Measurements from ENCODE around the gene CYB561. TPM values are rescaled to one million over a fixed set of nuclear protein-coding genes. Genes with fewer than 3 reads are reported as not detected.

The CYB561 gene
- total and polyA plus RNA-seq, 10 of the 15 experiments (the other 5 are each of a cell fraction or from before 2014, with no cell fraction given), result 0.52 to 6.9 (median 2.5) TPM

DNA sequence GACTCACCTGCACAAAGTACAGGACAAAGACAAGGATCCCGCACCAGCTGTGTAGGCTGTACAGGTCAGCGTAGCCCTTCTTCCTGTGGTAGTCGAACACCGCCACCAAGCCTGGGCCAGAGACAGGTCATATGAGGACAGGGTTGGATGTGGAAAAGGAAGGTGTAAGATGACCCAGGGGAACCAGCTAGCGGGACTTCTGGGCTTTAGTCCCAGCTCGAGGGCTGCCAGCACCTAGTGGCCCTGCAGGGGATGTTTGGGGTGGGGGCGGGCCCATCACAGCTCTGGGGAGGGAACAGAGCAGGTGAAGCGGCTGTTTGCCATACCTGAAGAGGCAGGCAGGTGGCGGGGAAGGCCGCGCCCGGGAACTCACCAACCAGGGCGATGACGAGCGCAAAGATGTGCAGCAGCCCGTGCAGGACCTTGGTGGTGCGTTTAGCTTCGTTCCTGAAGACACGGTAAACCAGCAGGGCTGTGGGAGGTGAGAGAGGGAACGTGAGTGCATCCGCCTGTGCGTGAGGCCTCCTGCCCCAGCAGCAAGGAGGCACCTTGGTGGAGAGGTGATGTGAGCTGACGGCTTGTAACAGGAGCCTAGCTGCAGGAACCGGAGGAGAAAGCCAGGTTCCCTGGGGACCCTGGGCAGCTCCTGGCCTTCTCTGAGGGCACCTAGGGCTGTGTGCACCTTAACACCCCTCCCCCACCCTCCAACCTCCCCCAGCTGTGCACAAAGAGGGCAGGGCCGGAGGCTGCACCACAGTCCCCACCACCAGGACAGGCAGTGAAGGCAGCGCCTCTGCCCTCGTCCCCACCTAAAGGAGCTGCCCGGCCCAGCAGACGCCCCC is 10.2 kb downstream of the CYB561 start:
- ChIA-PET CTCF (interaction anchor here (0.6 to 3.2 kb wide), 8 partner anchors 8 to 274 kb away, joined by 3 to 23 read pairs (median 6); no protein-coding TSS in a partner anchor), POLR2A (no interaction called here), SMC1A (ENCODE audit: uncharacterized antibody, unreplicated experiment) (interaction anchor here (0.7 to 3.2 kb wide), 4 partner anchors 26 to 184 kb away, joined by 3 to 10 read pairs (median 3); no protein-coding TSS in a partner anchor), RAD21 (ENCODE audit: unreplicated experiment) (interaction anchor here (1.3 kb wide), 3 partner anchors 43 to 262 kb away, joined by 3 to 4 read pairs (median 3); no protein-coding TSS in a partner anchor)
- DNase-seq (ENCODE audit: low read depth, low spot score) (no peak), FAIRE-seq (no peak), ATAC-seq (peak; percentile 71)
- TF ChIP-seq, protein P1, sequence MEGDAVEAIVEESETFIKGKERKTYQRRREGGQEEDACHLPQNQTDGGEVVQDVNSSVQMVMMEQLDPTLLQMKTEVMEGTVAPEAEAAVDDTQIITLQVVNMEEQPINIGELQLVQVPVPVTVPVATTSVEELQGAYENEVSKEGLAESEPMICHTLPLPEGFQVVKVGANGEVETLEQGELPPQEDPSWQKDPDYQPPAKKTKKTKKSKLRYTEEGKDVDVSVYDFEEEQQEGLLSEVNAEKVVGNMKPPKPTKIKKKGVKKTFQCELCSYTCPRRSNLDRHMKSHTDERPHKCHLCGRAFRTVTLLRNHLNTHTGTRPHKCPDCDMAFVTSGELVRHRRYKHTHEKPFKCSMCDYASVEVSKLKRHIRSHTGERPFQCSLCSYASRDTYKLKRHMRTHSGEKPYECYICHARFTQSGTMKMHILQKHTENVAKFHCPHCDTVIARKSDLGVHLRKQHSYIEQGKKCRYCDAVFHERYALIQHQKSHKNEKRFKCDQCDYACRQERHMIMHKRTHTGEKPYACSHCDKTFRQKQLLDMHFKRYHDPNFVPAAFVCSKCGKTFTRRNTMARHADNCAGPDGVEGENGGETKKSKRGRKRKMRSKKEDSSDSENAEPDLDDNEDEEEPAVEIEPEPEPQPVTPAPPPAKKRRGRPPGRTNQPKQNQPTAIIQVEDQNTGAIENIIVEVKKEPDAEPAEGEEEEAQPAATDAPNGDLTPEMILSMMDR (IDR thresholded peaks at IDR 0.05 in 2 of 3, conservative IDR thresholded peaks at IDR 0.05 in 1 of 3; ENCODE audit: control insufficient read depth in 2 of 3, extremely low read depth in 1 of 3, insufficient read depth in 1 of 3, low read depth in 3 of 3, low read length in 3 of 3), result peak in 2 of 3 experiments; percentile 24 to 31; a peak in 3 of 6 replicates
- TF ChIP-seq SMC3 (IDR thresholded peaks at IDR 0.05; ENCODE audit: borderline replicate concordance, low read length), result peak; percentile 23; the same call in 1 of the 2 replicates
- TF ChIP-seq, protein P2, sequence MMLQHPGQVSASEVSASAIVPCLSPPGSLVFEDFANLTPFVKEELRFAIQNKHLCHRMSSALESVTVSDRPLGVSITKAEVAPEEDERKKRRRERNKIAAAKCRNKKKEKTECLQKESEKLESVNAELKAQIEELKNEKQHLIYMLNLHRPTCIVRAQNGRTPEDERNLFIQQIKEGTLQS (IDR thresholded peaks at IDR 0.05; ENCODE audit: borderline replicate concordance, extremely low read depth, low read depth, low read length), result no peak
- Histone ChIP-seq H3K4me2 (ENCODE audit: control insufficient read depth, insufficient read depth) (no peak overlapping the region), H2AFZ (ENCODE audit: control insufficient read depth, low read depth, low read length) (no peak overlapping the region), H4K20me1 (ENCODE audit: control insufficient read depth, insufficient read depth) (no peaks in the 10 kb centered on the region), H3K79me2 (ENCODE audit: control insufficient read depth, insufficient read depth, low read length) (no peaks in the 10 kb centered on the region), H3K9me3 (replicated peaks; ENCODE audit: control insufficient read depth, insufficient read depth, low read length) (no peaks in the 10 kb centered on the region), H3K4me1 (ENCODE audit: control insufficient read depth, insufficient read depth, low read length) (no peaks in the 10 kb centered on the region; the same call in 1 of the 2 replicates), H3K27me3 (replicated peaks in 1 of 2; ENCODE audit: control insufficient read depth in 2 of 2, insufficient read depth in 2 of 2, low read length in 1 of 2) (no peaks in the 10 kb centered on the region), H3K36me3 (ENCODE audit: control insufficient read depth in 2 of 2, insufficient read depth in 2 of 2, low read length in 1 of 2) (no peaks in the 10 kb centered on the region), H3K9ac (ENCODE audit: control insufficient read depth, insufficient read depth, low read length) (no peak overlapping the region), H3K27ac (ENCODE audit: control insufficient read depth, insufficient read depth) (no peak overlapping the region), H3K4me3 (no peak overlapping the region)
- 19% methylated on average over 26 of the region's 29 CpGs for WGBS (ENCODE audit: insufficient coverage, insufficient replicate concordance, low lambda C conversion rate, missing lambda C conversion rate)
- in situ Hi-C loops (cut with MboI), result loop anchor here (25.0 kb wide), 1 partner anchor 401 kb away; the partner anchor contains the start of genes FTSJ3, PSMC5 and SMARCD2
- no TSS peak for BruUV-seq (replicated peaks)
- intact Hi-C loops (cut with micrococcal nuclease; ENCODE audit: unreplicated experiment), result no loop called here

Data from GM12878 (cell line).